ENCODE results near the gene HAUS1.
A peak's percentile ranks its signal among the peaks of the same experiment; 100 is the strongest.
"Not testable (repeated sequence)": the region's sequence is repeated elsewhere in the genome, so short reads cannot be mapped to it uniquely, and the experiment has no call there.

HAUS1 gene, protein sequence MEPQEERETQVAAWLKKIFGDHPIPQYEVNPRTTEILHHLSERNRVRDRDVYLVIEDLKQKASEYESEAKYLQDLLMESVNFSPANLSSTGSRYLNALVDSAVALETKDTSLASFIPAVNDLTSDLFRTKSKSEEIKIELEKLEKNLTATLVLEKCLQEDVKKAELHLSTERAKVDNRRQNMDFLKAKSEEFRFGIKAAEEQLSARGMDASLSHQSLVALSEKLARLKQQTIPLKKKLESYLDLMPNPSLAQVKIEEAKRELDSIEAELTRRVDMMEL

DNA sequence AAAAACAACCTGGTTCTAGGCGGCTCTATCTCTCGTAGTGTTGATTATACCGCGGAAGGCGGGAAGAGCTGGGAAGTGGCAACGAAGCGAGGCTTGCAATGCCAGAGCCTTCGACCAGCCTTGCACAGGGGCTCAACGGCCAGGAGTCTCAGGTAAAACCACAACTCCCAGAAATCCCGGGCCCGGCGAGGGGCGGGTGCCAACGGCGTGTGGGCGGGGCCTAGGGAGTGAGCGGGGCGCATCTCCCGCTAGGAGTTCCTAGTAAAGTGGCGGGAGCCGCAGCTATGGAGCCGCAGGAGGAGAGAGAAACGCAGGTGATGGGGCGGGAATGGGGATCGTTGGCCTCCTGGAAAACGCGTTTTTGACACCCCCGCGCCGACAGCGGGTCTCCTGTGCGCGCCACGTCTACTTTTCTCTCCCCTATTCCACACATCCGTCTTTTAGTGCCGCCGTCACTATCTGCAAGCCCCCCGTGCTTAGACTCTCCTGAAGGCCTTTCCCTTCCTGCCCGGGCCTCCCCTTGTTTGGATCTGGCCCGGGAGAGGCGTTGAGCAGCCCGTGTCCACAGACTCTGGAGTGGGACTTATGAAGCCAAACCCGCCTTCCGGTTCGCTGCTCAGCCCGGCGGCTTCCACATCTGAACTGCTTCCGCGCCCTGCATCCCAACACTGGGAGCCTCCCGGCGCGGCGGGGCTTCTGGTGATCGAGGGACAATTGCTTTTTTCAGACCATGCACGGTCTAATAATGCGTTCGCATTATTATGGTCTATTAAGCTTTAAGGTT lies at the start of gene HAUS1:
TSS of gene HAUS1 (plus strand) at position 258 of the 784 bp plus-strand sequence. CDS start at position 285, 27 bp downstream.
- DNase-seq = peak; percentile 69

DNA sequence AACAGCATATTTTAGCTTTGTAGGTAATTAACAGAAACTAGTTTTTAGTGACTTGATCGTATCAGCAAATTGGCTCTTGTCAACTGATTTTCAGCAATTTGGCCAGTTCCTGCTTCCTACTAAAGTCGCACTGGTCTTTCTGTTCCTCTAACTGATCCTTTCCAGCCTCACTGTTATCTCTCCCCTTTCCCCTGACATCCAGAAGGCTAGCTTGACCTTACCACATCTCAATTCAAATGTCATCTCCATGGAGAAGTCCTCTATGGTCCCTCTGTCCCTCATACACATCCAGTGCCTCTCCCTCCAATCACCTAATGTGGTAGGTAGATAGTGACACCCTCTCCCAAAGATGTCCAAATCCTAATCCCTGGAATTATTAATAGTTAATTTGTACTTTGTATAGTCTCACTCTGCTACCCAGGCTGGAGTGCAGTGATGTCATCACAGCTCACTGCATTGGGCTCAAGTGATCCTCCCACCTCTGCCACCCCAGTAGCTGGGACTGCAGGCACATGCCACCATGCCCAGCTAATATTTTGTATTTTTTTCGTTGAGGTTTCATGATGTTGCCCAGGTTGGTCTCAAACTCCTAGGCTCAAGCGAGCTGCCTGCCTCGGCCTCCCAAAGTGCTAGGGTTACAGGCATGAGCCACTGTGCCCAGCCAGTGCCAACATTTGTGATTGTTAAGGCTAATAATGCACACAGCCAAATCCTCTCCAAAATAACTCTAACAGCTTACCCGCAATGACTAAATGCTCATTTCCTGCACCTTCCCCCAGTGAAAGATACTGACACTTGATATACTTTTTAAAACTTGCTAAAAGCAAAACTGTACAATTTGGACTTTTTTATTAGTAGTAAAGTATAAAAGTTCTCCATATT lies 49.0 kb upstream of the HAUS1 start:
- DNase-seq = no peak

DNA sequence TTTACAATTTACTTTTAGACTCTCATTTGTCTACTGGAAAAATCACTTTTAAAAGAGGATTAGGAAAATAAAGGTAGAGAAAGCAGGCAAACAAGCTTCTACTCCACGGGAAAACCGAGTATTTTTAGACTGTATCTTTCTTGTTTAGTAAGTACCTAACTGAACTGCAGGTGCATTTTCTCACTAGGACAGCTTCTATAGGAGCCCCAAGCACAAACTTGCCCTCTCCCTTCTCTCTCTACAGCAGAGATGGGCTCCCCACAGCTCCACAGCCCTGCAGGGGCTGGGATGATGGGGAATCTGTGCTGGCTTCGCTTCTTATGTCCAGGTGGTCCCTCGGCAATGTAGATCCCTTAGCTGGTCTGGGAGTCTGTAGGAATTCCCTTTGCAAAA lies 48.4 kb upstream of the HAUS1 start:
- no peak for DNase-seq

DNA sequence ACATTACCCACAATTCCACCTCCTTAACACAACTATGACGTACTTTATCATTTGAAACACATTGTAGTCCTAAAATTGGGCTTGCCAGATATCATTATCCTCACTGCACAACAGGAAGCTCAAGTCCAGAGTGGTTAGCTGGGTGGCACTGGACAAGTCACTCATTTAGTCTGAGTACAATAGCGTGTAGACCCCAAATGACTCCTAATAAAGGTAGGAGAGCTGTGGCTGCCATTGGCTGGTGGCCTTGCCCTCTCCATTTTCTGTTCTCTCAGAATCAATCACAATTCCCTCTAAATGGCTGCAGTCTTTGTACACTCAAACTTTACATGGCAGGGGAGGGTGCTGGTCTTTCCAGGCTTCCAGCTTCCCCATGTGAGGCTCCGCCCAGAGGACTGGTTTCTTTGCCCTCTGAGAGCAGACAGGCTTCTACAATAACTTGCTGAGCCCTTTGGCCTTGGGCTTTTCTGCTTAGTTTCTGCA lies 43.8 kb upstream of the HAUS1 start:
- DNase-seq = no peak

DNA sequence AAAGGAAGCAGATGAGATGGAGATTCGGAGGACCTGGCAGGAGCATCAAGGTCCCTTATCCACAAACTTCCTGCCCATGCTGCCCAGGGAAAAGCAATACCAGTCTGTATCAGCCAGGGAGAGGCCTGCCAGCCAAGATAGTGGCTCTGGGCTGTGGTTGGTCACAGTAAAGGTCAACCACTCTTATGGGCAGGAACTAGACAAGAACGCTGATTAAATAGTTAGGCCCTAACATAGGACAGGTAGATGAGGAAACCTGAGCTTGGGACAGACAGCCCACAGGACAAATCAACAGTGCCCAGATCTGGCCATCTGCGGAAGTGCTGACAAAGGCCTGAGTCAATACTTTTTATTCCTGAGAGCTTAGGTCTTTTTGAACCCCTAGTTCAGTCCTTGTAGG lies 42.8 kb upstream of the HAUS1 start:
- DNase-seq = no peak

DNA sequence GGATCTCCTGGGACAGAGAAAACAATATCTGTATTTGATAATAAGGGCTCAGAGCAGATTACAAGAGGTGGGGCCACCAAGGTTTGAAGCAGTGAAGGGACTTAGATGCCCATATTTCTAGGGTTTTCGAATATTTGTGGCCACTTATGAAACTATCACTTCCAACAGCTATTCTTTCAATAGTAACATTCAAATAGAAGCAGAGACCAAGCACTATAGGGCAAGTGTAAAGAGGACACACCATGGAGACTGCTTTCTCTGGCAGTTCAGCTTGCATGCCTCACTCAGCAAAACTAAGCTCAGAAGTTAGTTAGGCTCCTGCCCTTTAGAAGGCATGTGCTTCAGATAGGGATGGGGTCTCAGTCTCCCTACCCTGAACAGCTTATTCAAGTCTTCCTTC lies 42.4 kb upstream of the HAUS1 start:
- no peak for DNase-seq

DNA sequence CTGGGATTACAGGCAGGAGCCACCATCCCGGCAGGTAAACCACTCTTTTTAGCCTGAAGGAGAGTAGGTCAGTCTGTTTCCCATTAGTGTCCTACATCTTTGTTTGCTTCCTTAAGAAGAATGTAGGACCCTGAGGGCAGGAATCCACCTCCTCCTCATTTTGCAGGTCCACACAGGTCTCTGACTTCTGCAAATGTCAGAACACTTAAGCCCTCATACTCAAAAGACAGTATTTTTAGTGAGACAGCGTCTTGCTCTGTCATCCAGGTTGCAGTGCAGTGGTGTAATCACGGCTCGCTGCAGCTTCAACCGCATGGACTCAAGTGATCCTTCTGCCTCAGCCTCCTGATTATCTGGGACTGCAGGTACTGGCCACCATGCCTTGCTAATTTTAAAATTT lies 41.4 kb upstream of the HAUS1 start:
- no peak for DNase-seq

DNA sequence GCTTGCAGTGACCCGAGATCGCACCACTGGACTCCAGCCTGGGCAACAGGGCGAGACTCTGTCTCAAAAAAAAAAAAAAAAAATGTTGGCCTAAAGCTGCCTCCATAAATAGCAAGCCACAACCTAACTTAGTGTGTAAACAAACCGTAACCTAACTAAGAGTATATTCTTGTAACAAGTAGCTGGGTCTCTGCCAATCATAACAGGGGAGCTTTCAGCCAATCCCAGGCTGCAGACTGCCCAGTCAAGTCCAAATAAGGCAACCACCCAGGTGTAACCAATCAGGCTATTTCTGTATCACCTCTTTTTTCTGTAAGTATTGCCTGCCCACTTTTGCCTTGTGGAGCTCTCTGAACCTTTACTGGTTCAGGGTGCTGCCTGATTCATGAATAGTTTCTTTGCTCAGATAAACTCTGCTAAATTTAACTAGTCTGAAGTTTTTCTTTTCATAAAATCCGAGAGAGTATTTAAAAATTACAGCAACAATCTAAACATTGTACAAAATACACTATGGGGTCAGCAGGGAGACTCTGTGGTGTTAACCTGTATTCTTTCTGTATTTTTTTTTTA lies 36.7 kb upstream of the HAUS1 start:
- DNase-seq = peak; percentile 59

DNA sequence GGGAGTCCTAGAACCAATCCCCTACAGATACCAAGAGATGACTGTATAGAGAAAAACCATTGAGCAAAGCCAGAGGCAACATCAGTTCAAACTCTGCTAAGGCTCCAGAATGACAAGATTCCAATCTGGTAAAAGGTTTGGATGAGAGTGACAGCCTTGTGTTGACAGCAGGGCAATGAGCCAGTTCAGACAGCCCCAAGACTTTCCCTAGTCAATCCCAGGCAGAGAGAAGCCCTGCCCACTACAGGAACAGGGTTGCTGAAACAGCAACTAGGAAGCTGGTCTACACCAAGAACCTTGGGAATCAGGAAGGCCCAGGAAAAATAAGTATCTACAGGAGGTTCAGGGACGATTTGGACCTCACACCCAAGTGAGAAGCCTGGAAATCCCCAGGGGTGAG lies 35.4 kb upstream of the HAUS1 start:
- DNase-seq = no peak

DNA sequence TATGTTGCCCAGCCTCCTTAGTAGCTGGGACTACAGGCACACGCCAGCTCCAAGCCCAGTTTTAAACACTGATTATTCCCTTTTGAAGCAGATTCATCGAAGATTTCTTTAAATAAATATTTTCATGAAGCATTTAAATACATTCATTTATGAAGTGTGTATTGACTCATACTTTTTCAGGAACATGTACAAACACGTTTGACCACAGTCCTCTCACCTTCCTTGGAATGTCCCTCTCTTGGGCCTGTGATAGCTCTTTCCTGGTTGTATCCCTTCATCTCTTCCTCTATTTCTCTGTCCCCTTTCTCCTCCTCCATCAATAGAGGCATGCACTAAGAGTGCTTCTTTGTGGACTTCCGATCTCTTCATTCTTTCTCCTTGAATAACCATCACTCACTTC lies 34.7 kb upstream of the HAUS1 start:
- no peak for DNase-seq

DNA sequence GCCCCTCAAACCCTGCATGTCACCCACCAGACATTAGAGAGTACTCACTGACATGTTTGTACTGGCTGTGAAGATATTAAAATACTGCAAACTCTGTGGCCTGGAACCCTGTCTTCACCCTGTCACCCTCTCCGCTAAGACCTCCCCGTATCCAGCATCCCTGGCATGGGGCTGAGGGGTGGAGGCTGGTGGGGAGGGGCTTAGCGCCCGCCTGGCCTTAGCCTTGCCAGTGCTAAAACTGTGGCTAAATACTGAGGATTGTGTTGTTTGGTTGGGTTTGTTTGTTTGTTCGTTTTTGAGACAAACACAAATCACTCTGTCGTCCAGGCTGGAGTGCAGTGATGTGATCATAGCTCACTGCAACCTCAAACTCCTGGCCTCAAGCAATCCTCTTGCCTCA lies 34.0 kb upstream of the HAUS1 start:
- DNase-seq = no peak

DNA sequence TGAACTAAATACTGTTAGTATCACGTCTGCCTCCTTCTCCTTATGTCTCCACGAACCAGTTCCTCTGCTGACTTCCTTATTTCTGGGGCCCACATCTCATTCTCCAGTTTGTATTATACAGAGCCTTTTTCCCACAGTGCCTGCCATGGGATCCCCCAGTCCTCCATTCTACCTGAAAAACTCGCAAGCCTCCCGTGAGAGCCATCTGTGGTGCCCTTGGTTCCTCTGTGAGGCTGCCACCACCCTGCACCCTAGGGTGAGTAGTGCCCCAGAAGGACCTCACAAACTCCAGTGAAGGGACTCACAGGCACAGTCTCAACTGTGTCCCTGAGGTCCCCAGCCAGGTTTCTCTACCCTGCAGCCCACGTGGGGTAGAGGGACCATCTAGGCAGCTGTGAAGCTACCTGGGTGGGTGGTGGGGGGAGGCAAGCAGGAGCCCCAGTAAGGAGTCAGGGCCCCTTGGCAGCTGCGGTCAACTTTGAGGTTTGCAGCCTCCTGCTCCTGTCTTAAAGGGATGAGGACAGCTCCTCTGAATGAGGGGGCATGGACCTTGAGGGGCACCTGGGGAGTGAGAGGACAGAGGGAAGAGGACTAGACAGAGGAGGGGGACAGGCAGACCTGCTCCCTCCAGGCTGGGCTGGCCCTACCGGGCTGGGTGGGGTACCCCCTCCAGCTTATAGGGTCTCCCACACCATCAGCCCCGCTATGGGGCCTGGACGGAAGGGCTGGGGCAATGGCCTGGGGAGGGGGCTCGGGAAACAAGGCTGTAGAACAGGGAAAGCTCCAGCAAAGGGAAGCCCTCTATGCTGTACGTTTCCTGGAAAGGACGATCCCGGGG lies 33.2 kb upstream of the HAUS1 start:
- DNase-seq = no peak

DNA sequence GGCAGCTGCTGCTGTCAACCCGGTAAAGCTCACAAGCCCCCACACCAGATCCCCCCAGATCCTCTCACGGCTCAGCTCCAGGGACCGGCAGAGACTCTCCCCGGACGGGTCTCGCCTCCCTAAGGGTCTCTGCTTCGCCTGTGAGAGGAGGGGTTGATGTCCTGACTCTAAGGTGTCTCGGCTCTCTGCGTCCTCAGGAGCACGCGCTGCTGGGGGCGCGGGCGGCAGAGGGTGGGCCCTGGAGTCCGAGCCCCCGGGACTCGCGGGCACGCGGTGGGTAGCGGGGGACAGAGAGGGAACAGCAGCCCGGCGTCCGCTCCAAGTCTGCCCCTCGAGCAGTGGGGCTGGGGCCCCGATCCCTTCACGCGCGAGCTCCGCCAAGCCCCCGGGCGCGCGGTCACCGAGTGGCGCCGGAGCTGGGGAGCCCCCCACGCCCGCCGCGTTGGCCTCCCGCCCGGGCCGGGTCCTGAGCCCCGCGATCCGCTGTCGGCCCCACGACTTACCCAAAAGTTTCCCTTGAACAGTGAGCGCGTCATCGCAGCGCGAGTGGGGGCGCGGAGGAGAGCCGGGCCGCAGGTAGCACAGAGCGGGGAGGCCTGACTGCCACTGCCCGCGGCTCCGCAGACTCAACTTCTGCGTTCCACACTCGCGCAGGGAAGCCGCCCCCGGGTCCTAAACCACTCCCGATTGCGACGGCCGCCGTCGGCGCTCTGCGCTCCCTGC lies 32.4 kb upstream of the HAUS1 start, which contains the start of gene PSTPIP2:
TSS of gene PSTPIP2 (minus strand) at position 608 of the 723 bp plus-strand sequence. CDS start at position 536, 72 bp downstream.
- DNase-seq = no peak

DNA sequence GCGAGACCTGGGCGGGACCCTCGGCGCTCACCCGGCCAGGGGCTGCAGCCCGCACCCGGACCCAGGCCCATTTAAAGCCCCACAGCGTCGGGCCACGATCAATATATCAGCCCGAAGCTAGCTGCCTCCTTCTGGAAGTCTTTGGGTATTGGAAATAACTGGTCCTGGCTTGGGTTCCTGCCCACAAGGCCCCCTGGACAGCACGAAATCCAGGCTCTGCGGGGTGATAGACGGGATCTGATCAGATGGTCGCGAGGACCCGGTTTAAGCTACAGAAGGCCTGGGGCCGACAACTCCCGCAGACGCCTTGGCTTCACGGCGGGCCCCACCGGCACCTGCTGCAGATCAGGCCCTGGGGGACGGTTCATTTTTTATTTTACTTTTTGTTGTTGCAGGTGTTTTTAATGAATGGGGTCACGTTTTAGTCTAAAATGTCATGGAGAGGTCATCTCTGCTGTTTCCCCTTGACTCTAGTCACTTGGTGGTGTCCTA lies 31.8 kb upstream of the HAUS1 start:
- no peak for DNase-seq

DNA sequence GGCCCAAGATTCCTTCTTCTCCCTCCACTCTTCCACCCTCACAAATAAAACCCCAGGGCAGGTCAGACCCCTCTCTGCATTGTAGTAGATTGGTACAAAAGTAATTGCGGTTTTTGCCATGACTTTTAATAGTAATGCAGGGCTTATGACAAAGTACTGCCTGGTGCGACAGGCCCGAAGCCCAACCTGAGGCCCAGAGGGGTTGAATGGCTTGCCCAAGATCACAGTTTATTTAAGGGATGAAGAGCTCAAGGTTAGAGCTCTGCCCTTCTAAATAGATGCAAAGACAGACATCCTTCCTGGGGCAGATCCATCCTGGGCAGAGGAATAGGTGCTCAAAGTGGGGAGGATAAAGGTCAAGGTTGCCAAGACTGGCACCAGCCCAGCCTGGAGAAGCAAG lies 31.2 kb upstream of the HAUS1 start:
- DNase-seq = no peak

DNA sequence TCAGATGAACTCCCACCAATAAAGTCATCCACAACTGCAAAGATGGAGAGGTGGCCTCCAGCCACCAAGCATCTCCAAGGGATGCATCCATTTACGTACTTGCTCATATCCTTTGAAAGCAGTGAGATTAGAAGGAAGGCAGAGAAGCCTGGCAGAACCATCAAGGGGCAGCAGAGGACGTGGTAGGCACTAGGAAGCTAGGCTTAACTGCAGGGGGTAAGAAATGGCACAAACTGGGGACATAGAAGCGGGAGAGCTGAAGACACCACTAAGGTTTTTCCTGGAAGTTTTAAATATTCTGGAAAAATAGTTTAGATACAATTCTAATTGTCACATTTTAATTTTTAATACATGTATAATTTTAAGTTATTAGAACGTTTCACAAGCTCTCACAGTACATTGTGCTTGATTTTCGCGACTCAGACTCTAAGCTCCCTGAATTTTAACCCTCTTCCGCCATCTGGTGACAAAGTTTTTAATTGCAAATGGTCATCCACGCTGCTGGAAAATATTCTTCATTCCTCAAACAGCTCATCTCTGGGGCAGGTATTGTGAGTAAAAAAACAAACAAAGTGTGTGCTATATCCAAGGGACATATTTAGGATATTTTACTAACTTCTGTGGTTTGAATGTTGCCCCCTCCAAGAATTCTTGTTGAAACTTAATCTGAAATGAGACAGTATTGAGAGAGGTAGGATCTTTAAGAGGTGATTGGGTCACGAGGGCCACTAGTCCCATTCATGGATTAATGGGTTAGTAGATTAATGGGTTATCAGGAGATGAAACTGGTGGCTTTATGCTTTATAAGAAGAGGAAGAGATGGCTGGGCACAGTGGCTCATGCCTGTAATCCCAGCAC lies 30.5 kb upstream of the HAUS1 start:
- peak; percentile 56 for DNase-seq

DNA sequence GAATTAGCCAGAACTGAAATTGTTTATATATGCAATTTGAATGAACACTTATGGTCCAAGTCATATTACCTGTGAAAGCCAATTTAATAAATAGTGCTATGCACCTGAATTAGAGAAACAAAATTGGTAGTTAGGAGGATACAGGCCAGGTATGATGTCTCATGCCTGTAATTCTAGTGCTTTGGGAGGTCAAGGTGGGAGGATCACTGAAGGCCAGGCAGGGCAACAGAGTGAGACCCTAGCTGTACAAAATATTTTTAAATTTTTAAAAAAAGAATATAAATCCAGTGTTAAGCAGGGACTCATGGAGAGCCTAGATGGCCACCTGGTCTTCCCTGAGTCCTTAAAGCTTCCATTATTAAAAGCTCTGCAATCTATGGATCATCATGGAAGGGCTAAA lies 24.8 kb upstream of the HAUS1 start:
- no peak for DNase-seq

DNA sequence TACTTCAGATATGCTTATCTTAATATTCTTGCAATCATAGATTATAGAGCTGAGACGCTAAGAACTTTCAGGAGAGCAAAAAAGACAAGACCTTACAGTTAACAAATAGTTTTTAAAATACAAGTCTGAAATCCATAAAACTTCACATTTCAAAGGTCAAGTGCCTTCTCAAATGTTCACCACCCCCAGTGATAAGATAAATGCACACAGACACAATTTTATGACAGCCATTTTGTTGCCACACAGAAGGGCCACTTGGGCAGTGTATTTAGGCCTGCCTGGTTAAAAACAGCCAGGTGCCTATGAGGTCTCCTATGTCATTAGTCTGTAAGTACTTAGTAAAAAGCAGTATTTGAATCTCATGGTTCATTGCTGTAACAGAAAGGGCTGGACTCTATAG lies 24.0 kb upstream of the HAUS1 start:
- no peak for DNase-seq

DNA sequence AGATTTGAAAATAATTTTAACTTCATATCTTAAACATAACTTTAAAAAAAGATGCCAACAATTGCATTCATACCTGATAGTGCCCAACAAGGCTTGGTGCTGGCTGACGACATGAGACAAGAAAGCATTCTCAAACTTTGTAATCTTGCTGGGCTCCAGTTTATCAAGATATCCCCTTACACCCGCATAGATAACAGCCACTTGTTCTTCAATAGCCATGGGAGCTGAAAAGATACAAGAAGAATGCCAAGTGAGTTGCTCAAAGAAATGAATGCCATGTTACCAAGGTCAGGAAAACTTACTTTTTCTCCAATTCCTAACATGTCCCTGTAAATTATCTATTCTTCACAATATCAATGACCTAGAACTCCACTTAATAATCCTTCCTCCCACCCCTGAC lies 19.8 kb upstream of the HAUS1 start:
- DNase-seq = no peak

DNA sequence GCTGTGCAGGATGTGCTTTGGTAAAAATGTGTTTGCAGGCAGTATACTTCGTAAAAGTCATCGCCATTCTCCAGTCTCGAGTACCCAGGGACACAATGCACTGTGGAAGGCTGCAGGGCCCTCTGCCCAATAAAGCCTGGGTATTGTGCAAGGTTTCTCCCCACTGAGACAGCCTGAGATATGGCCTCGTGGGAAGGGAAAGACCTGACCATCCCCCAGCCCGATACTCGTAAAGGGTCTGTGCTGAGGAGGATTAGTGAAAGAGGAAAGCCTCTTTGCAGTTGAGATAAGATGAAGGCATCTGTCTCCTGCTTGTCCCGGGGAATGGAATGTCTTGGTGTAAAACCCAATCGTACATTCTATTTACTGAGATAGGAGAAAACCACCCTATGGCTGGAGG lies 15.7 kb upstream of the HAUS1 start:
- not testable (repeated sequence) for DNase-seq

All from NCI-H2029 treated with DMSO at 0.1 percent for 48 hours (cell line).